Rectal smooth muscle tissue (tissue), 1 donor: ENCODE data around the gene KMT2B.

Source experiments
- H3K27ac ChIP-seq: one replicate; pipeline ENCODE4 v1.7.0; 2013; ENCODE audit warnings: low read depth, low read length, inconsistent platforms
- H3K27me3 ChIP-seq: one replicate; pipeline ENCODE4 v1.7.0; 2013; ENCODE audit warnings: low read length; ENCODE audit not compliant: control insufficient read depth, insufficient read depth
- H3K36me3 ChIP-seq: one replicate; pipeline ENCODE4 v1.7.0; 2013; ENCODE audit warnings: low read length; ENCODE audit not compliant: control insufficient read depth, insufficient read depth
- H3K4me1 ChIP-seq: one replicate; pipeline ENCODE4 v1.7.0; 2013; ENCODE audit warnings: low read length; ENCODE audit not compliant: control insufficient read depth, insufficient read depth
- H3K4me3 ChIP-seq: one replicate; pipeline ENCODE4 v1.7.0; 2013; ENCODE audit warnings: low read length
- H3K9ac ChIP-seq: one replicate; pipeline ENCODE4 v1.7.0; 2013; ENCODE audit warnings: low read length

The KMT2B gene

DNA sequence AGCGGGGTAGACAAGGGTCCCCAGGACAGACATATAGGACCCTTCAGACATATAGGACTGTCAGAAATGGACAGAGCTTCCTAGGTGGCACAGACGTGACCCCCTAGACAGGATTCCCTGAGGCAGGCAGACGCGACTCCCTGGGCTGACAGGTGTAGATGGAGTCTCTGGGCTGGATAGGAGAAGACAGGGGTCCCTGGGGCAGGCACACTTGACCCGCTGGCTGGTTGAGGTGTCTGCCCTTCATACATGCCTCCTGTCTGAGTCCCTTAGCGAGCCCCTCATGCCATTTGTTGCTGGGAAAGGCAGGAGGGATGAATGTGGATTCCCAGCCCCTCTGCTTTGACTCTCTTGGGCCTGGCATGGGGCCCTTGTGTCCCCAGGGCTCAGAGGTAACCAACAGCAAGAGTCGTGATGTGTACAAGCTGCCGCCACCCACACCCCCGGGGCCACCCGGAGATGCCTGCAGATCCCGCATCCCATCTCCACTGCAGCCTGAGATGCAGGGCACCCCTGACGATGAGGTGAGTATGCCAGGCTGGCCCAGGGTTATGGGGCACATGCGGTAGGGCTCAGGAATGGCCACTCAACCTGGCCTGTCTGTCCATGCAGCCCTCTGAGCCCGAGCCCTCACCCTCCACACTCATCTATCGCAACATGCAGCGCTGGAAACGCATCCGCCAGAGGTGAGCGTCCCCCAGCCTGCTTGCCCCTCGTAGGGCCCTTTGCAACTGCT, 36.0 kb downstream of the KMT2B start:
- Histone ChIP-seq H3K27ac (peak overlapping the region; percentile 99), H3K36me3 (peaks cover 18% of the 10 kb centered on the region), H3K9ac (peak overlapping the region; percentile 17), H3K4me3 (no peak overlapping the region), H3K4me1 (peaks cover 19% of the 10 kb centered on the region), H3K27me3 (no peaks in the 10 kb centered on the region)

DNA sequence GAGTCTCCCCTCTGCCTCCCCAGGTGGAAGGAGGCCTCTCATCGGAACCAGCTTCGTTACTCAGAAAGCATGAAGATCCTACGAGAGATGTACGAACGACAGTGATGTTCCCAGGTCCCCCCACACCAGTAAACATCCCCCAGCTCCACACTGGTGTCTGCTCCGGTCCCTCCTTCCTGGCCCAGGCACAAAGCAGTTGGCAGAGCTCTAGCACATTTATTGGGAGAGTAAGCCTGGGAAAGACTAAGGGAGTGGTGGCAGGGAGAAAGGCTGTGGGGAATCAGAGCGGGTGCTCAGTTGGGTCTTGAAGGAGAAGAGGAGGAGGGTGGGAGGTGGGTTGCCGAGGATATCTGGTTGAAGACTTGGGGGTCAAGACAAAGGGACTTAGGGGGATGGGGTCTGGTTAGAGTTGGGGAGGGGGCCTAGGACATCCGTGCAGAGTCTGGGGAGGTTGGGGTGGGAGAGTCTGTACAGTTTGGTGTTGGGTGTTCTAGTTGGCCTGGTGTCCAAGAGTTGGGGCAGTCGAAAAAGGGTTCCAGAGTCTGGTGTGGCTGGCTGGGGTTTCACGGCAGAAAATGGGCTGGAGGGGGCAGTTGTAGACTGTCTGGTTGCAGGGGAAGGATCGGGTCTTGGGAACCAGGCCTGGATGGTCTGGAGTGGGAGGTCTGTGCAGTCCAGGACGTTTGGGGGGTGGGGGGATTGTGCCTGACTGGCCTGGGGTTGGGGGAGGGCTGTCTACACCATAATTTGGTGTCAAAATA, 36.7 kb downstream of the KMT2B start:
- peak overlapping the region; percentile 99 for H3K27ac ChIP-seq
- H3K4me1 ChIP-seq: peaks cover 15% of the 10 kb centered on the region
- H3K4me3 ChIP-seq: peak overlapping the region; percentile 60
- H3K27me3 ChIP-seq: no peaks in the 10 kb centered on the region
- H3K9ac ChIP-seq: peak overlapping the region; percentile 17
- peaks cover 18% of the 10 kb centered on the region for H3K36me3 ChIP-seq

DNA sequence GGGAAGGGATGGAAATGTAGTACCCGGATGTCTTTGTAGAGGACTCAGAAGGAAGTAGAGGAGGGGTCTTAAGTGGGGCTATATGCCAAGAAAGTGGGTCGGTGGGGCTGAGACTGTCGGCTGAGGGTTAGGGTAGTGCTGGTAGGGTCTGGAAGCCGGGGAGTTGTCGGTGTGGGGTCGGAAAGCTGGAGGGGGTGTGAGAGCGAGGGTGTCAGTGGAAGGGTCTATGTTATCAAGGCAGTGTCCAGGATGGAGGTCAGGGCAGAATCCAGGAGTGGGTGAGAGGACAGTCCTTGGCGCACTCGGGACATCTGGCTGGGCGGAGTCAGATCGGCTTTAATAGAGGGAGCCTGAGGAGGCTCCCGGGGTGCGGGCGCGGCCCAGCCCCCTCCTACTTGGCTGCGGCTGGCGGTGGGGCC, 37.3 kb downstream of the KMT2B start:
- Histone ChIP-seq H3K27ac (peak overlapping the region; percentile 99), H3K9ac (peak overlapping the region; percentile 10)

DNA sequence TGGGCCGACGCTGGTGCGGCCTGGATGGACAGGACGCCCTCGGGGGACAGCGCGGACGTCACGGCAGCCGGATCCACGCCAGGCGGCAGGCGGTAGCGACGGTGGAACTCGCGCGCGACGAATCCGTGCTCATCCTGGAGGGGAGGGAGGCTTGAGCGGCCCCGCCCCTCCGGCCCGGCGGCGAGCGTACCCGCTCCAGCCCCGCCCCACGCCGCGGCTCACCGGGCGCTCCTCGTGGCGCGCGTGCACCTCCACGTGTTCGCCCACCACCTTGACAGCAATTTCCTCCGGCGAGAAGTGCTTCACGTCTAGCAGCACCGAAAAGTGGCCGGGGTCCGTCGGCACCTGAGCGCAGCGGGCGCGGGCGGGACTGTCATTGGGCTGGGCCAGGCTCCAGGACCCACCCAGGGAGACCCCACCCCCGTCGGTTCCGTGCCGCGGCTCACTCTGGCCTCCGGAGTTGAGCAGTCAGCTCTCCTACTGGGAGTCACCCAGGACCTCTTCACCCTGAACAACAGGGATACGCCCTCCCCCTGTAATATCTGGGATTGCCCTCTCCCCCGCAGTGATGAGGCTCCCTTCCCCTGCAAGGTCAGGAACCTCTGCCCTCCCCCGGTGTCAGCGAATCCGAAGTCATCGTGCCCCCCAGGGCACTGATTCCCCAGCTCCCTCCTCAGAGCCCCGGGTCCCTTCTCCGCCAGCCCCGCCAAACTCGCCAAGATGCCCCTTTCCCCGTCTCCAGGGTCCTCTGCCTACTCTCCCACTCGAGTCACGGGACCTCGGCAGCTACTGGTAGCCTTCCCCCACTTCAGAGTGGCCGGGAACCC, 38.0 kb downstream of the KMT2B start:
- H3K9ac ChIP-seq: peak overlapping the region; percentile 84
- no peaks in the 10 kb centered on the region for H3K27me3 ChIP-seq
- peak overlapping the region; percentile 61 for H3K4me3 ChIP-seq
- H3K27ac ChIP-seq: peak overlapping the region; percentile 99
- peaks cover 13% of the 10 kb centered on the region for H3K4me1 ChIP-seq
- peaks cover 18% of the 10 kb centered on the region for H3K36me3 ChIP-seq

More for the DNA sequence above, 37.3 kb downstream of the KMT2B start:
- Histone ChIP-seq H3K4me1 (peaks cover 13% of the 10 kb centered on the region), H3K36me3 (peaks cover 18% of the 10 kb centered on the region), H3K27me3 (no peaks in the 10 kb centered on the region), H3K4me3 (peak overlapping the region; percentile 60)

DNA sequence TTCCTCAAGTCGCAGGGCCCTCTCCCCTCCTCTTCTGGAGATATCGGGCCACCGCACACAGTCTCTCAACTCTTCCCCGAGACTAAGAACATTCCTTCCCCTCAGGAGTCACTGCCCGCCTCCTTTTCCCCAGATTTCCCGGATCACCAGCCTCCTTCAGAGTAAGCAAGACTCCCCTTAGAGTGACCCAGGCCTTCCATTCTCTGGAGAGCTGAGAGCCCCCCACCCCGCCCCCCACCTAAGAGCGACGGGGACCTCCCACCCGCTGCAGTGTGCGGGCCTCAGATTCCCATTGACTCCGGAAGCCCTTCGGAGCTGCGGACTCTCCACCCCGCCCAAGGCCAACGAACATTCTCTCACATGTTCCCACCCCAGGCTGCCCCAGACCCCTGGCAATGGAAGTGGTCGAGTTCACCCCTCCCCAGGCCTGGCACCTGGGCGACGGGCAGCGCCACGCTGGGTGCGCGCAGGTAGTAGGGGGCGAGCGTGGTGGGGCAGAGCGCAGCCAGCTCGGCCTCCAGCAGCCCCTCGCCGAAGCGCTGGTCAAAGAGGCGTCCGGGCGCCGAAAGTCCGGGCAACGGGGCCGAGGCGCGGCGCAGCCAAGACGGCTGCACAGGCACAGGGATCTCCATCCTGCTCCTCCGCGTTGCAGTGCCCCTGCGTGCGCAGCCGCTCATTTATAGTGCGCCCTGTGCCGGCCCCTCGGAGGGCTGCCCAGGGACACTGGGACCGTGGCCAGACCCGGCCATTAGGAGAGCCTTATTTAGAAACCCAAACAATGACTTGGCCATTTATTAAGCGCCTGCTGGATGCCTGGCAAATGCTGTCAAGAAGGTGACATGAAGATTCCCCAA, 38.8 kb downstream of the KMT2B start, which contains the start of gene HSPB6:
HSPB6 (minus strand) TSS at position 653 of the 854 bp plus-strand sequence; CDS start at position 632, 21 bp downstream.
- Histone ChIP-seq H3K4me1 (peaks cover 13% of the 10 kb centered on the region), H3K9ac (peak within 1 kb of the TSS; percentile 84), H3K27ac (peak within 1 kb of the TSS; percentile 99), H3K4me3 (peak within 1 kb of the TSS; percentile 61), H3K27me3 (no peaks in the 10 kb centered on the region), H3K36me3 (peaks cover 18% of the 10 kb centered on the region)

DNA sequence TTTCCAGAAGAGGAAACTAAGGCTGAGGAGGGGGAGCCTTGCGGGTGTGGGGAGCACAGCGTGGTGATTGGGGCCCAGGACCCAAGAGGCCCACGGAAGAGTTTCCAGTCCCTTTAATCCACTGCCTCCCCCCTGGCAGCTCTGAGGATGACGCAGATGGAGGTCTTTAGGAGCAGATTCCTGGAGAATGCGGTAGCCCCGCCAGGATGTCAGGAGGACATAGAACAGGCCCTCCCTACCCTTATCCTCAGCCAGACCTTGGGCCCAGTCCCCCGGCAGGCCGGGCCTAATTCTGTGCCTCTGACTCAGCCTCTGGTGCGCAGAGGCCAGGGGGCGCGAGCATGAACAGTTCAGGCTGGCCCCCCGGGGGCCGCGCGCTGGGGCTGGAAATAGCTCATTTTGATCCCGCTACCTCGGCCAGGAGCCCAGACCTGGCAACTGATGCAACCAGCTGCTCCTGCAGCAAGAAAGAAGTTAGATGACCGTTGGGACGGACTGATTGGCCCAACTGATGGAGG, 39.5 kb downstream of the KMT2B start:
- Histone ChIP-seq H3K4me3 (peak overlapping the region; percentile 61), H3K4me1 (peaks cover 13% of the 10 kb centered on the region), H3K27me3 (no peaks in the 10 kb centered on the region), H3K9ac (peak overlapping the region; percentile 84), H3K27ac (peak overlapping the region; percentile 99), H3K36me3 (peaks cover 16% of the 10 kb centered on the region)

DNA sequence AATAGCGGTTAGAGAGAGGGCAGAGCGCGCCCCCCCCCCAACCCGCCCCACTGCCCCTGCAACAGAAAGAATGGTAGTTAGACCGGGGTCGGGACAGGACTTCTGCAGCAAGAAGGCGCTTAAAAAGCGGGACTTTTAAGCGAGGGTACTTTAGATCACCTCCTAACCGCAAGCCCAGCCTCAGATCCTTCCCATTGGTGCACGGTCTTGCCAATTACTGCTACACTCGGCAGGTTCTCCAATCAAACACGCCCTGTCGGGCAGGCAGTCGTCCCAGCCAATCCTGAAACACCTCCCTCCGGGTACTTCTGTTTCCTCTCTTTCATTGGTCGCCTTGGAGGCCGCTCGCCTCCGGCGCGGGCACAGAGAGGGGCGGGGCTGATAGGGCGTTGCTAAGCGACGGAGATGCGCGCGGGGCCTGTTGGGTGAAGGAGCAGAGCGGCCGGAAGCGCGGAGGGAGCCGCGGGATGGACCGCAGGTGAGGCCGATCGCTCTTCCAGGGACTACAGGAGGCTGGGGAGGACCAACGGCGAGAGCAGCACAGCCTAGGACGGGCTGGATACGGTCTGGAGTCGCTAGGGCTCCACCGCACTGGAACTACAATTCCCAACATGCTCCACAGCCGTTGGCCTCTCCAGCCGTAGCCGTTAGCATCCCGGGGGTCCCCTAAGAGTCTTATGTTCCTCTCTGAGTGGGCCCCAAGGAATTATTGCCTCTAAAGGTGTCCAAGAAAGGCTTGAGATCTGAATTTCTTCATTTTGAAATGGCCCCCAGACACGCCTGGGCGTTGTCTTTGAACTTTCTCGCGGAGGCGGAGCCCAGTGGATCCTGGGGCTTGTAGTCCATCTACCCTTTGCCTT, 40.2 kb downstream of the KMT2B start, which contains the start of gene PROSER3:
PROSER3 (plus strand) TSS at position 428 of the 860 bp plus-strand sequence; CDS start at position 468, 40 bp downstream.
- Histone ChIP-seq H3K4me1 (peaks cover 13% of the 10 kb centered on the region), H3K4me3 (peak within 1 kb of the TSS; percentile 100), H3K36me3 (peaks cover 11% of the 10 kb centered on the region), H3K27me3 (no peaks in the 10 kb centered on the region), H3K9ac (peak within 1 kb of the TSS; percentile 100), H3K27ac (peak within 1 kb of the TSS; percentile 99)

DNA sequence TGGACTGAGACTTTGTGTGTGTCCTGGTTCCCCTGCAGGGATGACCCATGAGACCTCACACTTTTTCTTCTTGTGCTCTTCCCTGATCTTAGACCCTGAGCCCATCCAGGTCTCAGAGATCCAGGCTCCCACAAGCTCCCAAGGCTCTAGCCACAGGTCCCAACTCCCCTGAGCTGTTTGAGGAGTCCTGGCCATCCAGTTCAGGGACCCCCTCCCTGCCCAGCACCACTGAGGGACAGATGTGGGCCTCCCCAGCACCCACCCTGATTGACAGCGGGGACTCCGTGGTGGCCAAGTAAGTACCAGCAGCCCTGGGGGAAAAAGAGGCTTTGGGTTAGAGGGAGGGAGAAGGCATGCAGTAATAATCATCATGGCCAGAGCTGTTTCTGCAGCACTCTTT, 41.9 kb downstream of the KMT2B start:
- Histone ChIP-seq H3K4me1 (peaks cover 7% of the 10 kb centered on the region), H3K36me3 (no peaks in the 10 kb centered on the region), H3K4me3 (no peak overlapping the region), H3K27me3 (no peaks in the 10 kb centered on the region), H3K27ac (no peak overlapping the region), H3K9ac (no peak overlapping the region)

DNA sequence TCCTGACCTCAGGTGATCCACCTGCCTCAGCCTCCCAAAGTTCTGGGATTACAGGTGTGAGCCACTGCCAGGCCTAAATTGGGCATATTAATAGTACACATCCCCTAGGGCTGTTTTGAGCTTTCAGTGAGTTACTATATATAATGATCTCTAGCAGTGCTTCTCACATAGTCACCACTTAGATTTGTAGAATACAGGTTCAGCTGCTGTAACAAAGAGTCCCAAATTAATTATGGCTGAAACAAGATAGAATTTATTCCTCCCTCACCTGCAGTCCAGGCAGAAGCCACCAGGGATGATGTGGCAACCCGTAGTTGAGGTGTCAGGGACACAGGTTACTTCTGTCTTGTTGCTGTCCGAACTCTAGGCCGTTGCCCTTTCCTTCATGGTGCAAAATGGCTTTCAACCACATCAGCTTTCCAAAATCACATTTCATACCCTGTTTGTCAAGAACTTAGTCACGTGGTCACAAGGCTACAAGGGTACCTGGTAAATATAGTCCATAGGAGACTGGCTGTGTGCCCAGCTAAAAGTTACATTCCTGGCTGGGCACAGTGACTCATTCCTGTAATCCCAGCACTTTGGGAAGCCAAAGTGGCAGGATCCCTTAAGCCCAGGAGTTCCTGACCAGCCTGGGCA, 43.0 kb downstream of the KMT2B start:
- H3K9ac ChIP-seq: no peak overlapping the region
- H3K4me1 ChIP-seq: peaks cover 2% of the 10 kb centered on the region
- H3K27ac ChIP-seq: no peak overlapping the region
- no peaks in the 10 kb centered on the region for H3K27me3 ChIP-seq
- no peak overlapping the region for H3K4me3 ChIP-seq
- H3K36me3 ChIP-seq: no peaks in the 10 kb centered on the region

DNA sequence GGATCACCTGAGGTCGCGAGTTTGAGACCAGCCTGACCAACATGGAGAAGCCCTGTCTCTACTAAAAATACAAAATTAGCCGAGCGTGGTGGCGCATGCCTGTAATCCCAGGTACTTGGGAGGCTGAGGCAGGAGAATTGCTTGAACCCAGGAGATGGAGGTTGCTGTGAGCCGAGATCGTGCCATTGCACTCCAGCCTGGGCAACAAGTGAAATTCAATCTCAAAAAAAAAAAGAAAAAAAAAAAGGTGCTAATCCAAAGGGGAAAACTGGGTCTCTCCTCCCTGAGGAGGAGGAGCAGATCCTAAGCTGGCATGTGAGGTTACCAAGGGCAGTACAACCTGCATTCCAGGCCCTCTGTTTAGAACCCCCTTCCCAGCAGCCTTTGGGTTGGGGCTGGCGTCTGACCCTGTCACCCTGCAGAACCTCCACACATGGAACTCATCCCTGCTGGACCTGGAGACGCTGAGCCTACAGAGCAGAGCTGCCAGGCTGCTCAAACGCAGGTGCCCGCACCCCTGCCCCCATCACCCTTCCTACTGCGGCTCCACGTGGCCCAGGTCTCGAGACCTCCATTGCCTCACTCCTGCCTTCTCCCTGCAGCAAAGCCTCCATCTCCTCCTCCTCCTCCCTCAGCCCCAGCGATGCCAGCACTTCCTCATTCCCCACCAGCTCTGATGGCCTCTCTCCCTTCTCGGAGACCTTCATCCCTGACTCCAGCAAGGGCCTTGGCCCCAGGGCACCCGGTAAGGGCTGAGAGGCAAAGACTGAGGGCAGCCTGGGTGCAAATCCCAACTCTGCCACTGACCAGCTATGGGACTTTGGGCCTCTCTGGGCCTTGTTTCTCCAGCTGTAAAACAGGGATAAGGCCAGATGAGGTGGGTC, 46.9 kb downstream of the KMT2B start:
- Histone ChIP-seq H3K9ac (no peak overlapping the region), H3K27me3 (no peaks in the 10 kb centered on the region), H3K4me1 (no peaks in the 10 kb centered on the region), H3K4me3 (no peak overlapping the region), H3K36me3 (no peaks in the 10 kb centered on the region), H3K27ac (no peak overlapping the region)
